Retina (tissue), 1 donor: Measurements from ENCODE around the gene RPS21.
"Not testable (repeated sequence)": the region's sequence is repeated elsewhere in the genome, so short reads cannot be mapped to it uniquely, and the experiment has no call there.

Source experiments
- DNase-seq: peaks from one replicate; pipeline ENCODE4 v3.0.0-alpha.2; 2016

Gene RPS21

GRCh38 chr20:62412194-62413024 is 25.5 kb downstream of the RPS21 start:
- DNase-seq: no peak

GRCh38 chr20:62413025-62413570 is 26.2 kb downstream of the RPS21 start:
- DNase-seq: no peak

- DNase-seq: no peak
Measured at GRCh38 chr20:62413896-62414481, 27.1 kb downstream of the RPS21 start.

GRCh38 chr20:62415354-62416111 is 28.6 kb downstream of the RPS21 start:
- DNase-seq: no peak

- no peak for DNase-seq
Measured at GRCh38 chr20:62416651-62417637, 30.0 kb downstream of the RPS21 start.

- no peak for DNase-seq
Measured at GRCh38 chr20:62417981-62418708, 31.2 kb downstream of the RPS21 start.

GRCh38 chr20:62418709-62419487 is 32.0 kb downstream of the RPS21 start:
- no peak for DNase-seq

GRCh38 chr20:62419759-62420158 is 32.9 kb downstream of the RPS21 start:
- no peak for DNase-seq

GRCh38 chr20:62420846-62421715 is 34.2 kb downstream of the RPS21 start:
- DNase-seq: no peak

GRCh38 chr20:62421716-62421990 is 34.8 kb downstream of the RPS21 start:
- DNase-seq: no peak

GRCh38 chr20:62422636-62423325 is 35.9 kb downstream of the RPS21 start:
- DNase-seq: no peak

- DNase-seq: no peak
Measured at GRCh38 chr20:62423326-62423706, 36.4 kb downstream of the RPS21 start.

- DNase-seq: no peak
Measured at GRCh38 chr20:62424249-62425107, 37.6 kb downstream of the RPS21 start.

- DNase-seq: no peak
Measured at GRCh38 chr20:62425281-62426058, 38.6 kb downstream of the RPS21 start.

GRCh38 chr20:62426059-62426348 is 39.1 kb downstream of the RPS21 start:
- DNase-seq: not testable (repeated sequence)

- DNase-seq: no peak
Measured at GRCh38 chr20:62426699-62427131, 39.8 kb downstream of the RPS21 start.

- no peak for DNase-seq
Measured at GRCh38 chr20:62427172-62428001, 40.5 kb downstream of the RPS21 start, which contains the start of gene RBBP8NL. Gene RBBP8NL, minus strand, starts transcription at chr20:62427539. Its CDS starts 7,892 bp downstream, at chr20:62419647.
